ENCODE measurements around the gene PAN2. TPM values are rescaled to one million over a fixed set of nuclear protein-coding genes. Genes with fewer than 3 reads are reported as not detected.
"Not testable (repeated sequence)": the region's sequence is repeated elsewhere in the genome, so short reads cannot be mapped to it uniquely, and the experiment has no call there.

Gene PAN2
- total RNA-seq, 6 experiments from 2014 or later: 9.0 to 16.7 (median 14.6) TPM

DNA sequence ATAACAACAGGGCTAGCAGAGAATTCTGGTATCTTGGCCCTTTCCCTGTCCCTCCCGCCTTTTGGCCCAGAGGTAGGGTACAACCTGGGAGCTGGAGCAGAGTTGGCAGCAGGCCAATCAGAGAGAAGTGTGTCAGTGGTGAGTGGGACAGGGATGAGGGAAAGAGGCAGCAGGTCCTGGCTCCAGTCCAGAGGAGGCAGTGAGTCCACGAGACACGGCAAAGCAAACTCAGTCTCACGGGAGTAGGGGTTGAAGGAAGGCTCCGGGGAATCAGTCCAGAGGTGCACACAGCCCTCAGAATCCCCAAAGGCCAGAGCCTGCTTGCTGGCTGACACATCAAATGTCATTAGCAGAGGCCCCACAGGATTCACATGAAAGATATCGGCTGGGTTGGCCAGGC lies 7.3 kb downstream of the PAN2 start:
- no peak overlapping the region for H3K4me3 Mint-ChIP-seq
- H3K27me3 Mint-ChIP-seq (ENCODE audit: insufficient read depth): no peaks in the 10 kb centered on the region
- no peak for DNase-seq
- no peak overlapping the region for H3K27ac Mint-ChIP-seq
- TF ChIP-seq, protein P1, sequence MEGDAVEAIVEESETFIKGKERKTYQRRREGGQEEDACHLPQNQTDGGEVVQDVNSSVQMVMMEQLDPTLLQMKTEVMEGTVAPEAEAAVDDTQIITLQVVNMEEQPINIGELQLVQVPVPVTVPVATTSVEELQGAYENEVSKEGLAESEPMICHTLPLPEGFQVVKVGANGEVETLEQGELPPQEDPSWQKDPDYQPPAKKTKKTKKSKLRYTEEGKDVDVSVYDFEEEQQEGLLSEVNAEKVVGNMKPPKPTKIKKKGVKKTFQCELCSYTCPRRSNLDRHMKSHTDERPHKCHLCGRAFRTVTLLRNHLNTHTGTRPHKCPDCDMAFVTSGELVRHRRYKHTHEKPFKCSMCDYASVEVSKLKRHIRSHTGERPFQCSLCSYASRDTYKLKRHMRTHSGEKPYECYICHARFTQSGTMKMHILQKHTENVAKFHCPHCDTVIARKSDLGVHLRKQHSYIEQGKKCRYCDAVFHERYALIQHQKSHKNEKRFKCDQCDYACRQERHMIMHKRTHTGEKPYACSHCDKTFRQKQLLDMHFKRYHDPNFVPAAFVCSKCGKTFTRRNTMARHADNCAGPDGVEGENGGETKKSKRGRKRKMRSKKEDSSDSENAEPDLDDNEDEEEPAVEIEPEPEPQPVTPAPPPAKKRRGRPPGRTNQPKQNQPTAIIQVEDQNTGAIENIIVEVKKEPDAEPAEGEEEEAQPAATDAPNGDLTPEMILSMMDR (IDR thresholded peaks at IDR 0.05): no peak
- H3K4me1 Mint-ChIP-seq (ENCODE audit: low read depth): peaks cover 4% of the 10 kb centered on the region; the same call in 1 of the 2 replicates
- H3K9me3 Mint-ChIP-seq: no peaks in the 10 kb centered on the region
- H3K36me3 Mint-ChIP-seq (ENCODE audit: low read depth): peaks cover 6% of the 10 kb centered on the region; the same call in 1 of the 2 replicates

DNA sequence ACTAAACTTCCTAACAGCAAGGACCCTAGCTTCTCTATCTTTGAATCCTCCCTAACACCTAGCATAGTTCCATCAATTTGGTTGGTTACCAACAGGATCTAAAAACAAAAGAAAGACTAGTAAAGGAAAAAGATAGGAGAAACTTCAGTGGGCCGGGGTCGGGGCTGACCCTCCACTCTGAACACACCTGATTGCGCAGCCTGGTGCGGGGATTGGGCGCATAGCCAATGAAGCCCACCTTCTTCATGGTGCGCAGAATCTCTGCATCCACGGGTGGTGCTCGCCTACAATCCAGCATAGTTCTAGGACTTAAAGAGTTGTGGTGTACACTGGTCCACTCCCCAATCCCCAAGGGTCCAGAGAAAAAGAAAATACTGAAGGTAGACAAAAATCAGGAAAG lies 7.7 kb downstream of the PAN2 start:
- H3K4me1 Mint-ChIP-seq (ENCODE audit: low read depth): peaks cover under 1% of the 10 kb centered on the region; the same call in 1 of the 2 replicates
- H3K27me3 Mint-ChIP-seq (ENCODE audit: insufficient read depth): no peaks in the 10 kb centered on the region
- no peak overlapping the region for H3K4me3 Mint-ChIP-seq
- no peaks in the 10 kb centered on the region for H3K9me3 Mint-ChIP-seq
- no peak for DNase-seq
- no peak overlapping the region for H3K27ac Mint-ChIP-seq
- TF ChIP-seq, protein P1 (IDR thresholded peaks at IDR 0.05): no peak
- peaks cover 6% of the 10 kb centered on the region; the same call in 1 of the 2 replicates for H3K36me3 Mint-ChIP-seq (ENCODE audit: low read depth)

DNA sequence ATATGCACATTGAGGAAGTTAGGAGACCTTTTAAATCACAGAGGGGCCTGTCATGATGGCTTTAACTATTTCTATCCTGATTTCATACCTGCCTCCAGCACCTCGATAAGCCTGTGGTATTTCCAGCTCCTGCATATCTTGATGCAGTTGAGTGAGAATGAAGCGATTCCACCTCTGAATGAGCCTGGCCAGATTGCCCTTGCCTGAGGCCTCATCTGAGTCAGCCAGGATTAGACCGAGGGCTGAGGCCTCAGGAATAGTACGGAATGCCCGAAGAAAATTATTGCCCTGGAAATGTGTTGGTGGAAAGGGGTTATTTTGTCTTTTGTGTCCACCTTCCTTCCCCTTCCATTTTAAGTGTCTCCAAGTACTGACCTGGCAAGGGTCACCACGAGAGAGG lies 9.6 kb downstream of the PAN2 start:
- no peaks in the 10 kb centered on the region for H3K4me1 Mint-ChIP-seq (ENCODE audit: low read depth)
- H3K36me3 Mint-ChIP-seq (ENCODE audit: low read depth): peaks cover 12% of the 10 kb centered on the region; the same call in 1 of the 2 replicates
- TF ChIP-seq, protein P1 (IDR thresholded peaks at IDR 0.05): no peak
- H3K27me3 Mint-ChIP-seq (ENCODE audit: insufficient read depth): no peaks in the 10 kb centered on the region; the same call in 1 of the 2 replicates
- no peak for DNase-seq
- no peak overlapping the region for H3K27ac Mint-ChIP-seq
- no peaks in the 10 kb centered on the region for H3K9me3 Mint-ChIP-seq
- H3K4me3 Mint-ChIP-seq: no peak overlapping the region

DNA sequence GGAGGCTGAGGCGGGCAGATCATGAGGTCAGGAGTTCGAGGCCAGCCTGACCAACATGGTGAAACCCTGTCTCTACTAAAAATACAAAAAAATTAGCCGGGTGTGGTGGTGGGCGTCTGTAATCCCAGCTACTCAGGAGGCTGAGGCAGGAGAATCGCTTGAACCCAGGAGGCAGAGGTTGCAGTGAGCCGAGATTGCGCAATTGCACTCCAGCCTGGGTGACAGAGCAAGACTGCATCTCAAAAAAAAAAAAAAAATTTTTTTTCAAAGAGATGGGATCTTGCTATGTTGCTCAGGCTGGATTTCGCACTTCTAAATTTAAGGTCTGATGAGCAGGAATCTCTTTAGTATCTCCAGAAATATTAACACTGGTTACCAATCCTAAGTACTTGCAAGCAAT lies 12.2 kb downstream of the PAN2 start:
- not testable (repeated sequence) for DNase-seq; H3K9me3 Mint-ChIP-seq; H3K27me3 Mint-ChIP-seq (ENCODE audit: insufficient read depth); H3K4me1 Mint-ChIP-seq (ENCODE audit: low read depth); H3K27ac Mint-ChIP-seq; H3K4me3 Mint-ChIP-seq
- peaks cover 12% of the 10 kb centered on the region; the same call in 1 of the 2 replicates for H3K36me3 Mint-ChIP-seq (ENCODE audit: low read depth)

DNA sequence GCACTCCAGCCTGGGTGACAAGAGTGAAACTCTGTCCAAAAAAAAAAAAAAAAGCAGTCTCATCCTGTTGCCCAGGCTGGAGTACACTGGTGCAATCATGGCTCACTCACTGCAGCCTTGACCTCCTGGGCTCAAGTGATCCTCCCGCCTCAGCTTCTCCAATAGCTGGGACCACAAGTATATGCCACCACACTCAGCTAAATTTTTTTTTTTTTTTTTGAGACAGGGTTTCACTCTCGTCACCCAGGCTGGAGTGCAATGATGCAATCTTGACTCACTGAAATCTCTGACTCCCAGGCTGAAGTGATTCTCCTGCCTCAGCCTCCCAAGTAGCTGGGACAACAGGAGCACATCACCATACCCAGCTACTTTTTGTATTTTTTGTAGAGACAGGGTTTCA lies 12.8 kb downstream of the PAN2 start:
- no peak overlapping the region for H3K27ac Mint-ChIP-seq
- H3K36me3 Mint-ChIP-seq (ENCODE audit: low read depth): peaks cover 12% of the 10 kb centered on the region; the same call in 1 of the 2 replicates
- H3K4me3 Mint-ChIP-seq: no peak overlapping the region
- no peaks in the 10 kb centered on the region for H3K9me3 Mint-ChIP-seq
- no peaks in the 10 kb centered on the region; the same call in 1 of the 2 replicates for H3K27me3 Mint-ChIP-seq (ENCODE audit: insufficient read depth)
- no peaks in the 10 kb centered on the region for H3K4me1 Mint-ChIP-seq (ENCODE audit: low read depth)
- peak; percentile 24 for DNase-seq
- TF ChIP-seq, protein P1 (IDR thresholded peaks at IDR 0.05): no peak

DNA sequence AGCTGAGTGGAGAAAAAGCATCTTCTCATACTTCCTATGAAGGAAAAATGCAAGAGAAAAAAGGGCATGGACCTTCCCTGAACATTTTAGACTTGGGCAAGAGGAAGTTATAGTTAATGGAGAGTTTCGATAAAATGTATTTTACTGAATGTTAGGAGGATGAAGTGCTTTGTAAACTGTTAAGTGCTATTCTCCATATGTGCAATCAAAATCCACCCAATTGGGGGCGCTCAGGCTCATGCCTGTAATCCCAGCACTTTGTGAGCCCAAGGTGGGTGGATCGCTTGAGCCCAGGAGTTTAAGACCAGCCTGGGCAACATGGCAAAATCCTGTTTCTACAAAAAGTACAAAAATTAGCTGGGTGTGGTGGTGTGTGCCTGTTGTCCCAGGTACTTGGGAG lies 16.1 kb downstream of the PAN2 start:
- Mint-ChIP-seq H3K4me3 (no peak overlapping the region), H3K9me3 (no peaks in the 10 kb centered on the region), H3K36me3 (ENCODE audit: low read depth) (peaks cover 11% of the 10 kb centered on the region; the same call in 1 of the 2 replicates), H3K27me3 (ENCODE audit: insufficient read depth) (no peaks in the 10 kb centered on the region; the same call in 1 of the 2 replicates), H3K4me1 (ENCODE audit: low read depth) (peaks cover 8% of the 10 kb centered on the region; the same call in 1 of the 2 replicates), H3K27ac (no peak overlapping the region)
- TF ChIP-seq, protein P1 (IDR thresholded peaks at IDR 0.05): peak; percentile 34
- no peak for DNase-seq

All from HFFc6 (cell line).